GM18909 (cell line): Measurements from ENCODE around the gene MTPN.

Source experiments
- ATAC-seq: cut with Tn5 transposase; IDR thresholded peaks from one replicate; pipeline ENCODE4 v1.9.1; 2021; ENCODE audit warnings: mild to moderate bottlenecking; ENCODE audit not compliant: unreplicated experiment, poor library complexity

Gene MTPN

GRCh38 chr7:135990258-135990657, 13.1 kb upstream of the MTPN start:
- no peak for ATAC-seq

- ATAC-seq: no peak
Observed at GRCh38 chr7:135981958-135982646, 4.9 kb upstream of the MTPN start.

- ATAC-seq: peak; percentile 80
Observed at GRCh38 chr7:135980665-135981180, 3.6 kb upstream of the MTPN start.

GRCh38 chr7:135980012-135980551, 2.9 kb upstream of the MTPN start:
- ATAC-seq: peak; percentile 16

GRCh38 chr7:135979471-135980011, 2.4 kb upstream of the MTPN start:
- ATAC-seq: no peak

GRCh38 chr7:135978624-135979023, 1.5 kb upstream of the MTPN start:
- no peak for ATAC-seq

- no peak for ATAC-seq
Observed at GRCh38 chr7:135977742-135978066, 545 bp upstream of the MTPN start.

GRCh38 chr7:135976312-135977006, 700 bp downstream of the MTPN start:
- peak; percentile 19 for ATAC-seq

- no peak for ATAC-seq
Observed at GRCh38 chr7:135975166-135975565, 2.0 kb downstream of the MTPN start.

- ATAC-seq: no peak
Observed at GRCh38 chr7:135974667-135975066, 2.5 kb downstream of the MTPN start.

- peak; percentile 20 for ATAC-seq
Observed at GRCh38 chr7:135971366-135971725, 5.8 kb downstream of the MTPN start.

GRCh38 chr7:135970682-135971365, 6.3 kb downstream of the MTPN start:
- peak; percentile 85 for ATAC-seq

- ATAC-seq: no peak
Observed at GRCh38 chr7:135970045-135970444, 7.1 kb downstream of the MTPN start.

GRCh38 chr7:135966341-135967043, 10.7 kb downstream of the MTPN start:
- no peak for ATAC-seq

- ATAC-seq: peak; percentile 58
Observed at GRCh38 chr7:135965602-135966001, 11.6 kb downstream of the MTPN start.

- ATAC-seq: no peak
Observed at GRCh38 chr7:135964791-135965190, 12.4 kb downstream of the MTPN start.

GRCh38 chr7:135964274-135964673, 12.9 kb downstream of the MTPN start:
- ATAC-seq: no peak

GRCh38 chr7:135962802-135963201, 14.4 kb downstream of the MTPN start:
- no peak for ATAC-seq

- ATAC-seq: no peak
Observed at GRCh38 chr7:135960709-135961451, 16.3 kb downstream of the MTPN start.
